ENCODE measurements around the gene DOCK1. TPM values are rescaled to one million over a fixed set of nuclear protein-coding genes. Genes with fewer than 3 reads are reported as not detected.

The DOCK1 gene
- polyA plus RNA-seq, 1 of the 3 experiments (the other 2 are of a cell fraction): 15.5 TPM

- WGBS (ENCODE audit: low lambda C conversion rate): 14% methylated on average over 15 of the region's 15 CpGs
- H4K20me1 ChIP-seq (ENCODE audit: insufficient read depth): no peaks in the 10 kb centered on the region
- no peaks in the 10 kb centered on the region for H3K36me3 ChIP-seq (replicated peaks in 1 of 2; ENCODE audit: control insufficient read depth in 1 of 2, insufficient read depth in 2 of 2, low read length in 1 of 2)
- no peaks in the 10 kb centered on the region for H3K9me2 ChIP-seq
- H3K9ac ChIP-seq: peak overlapping the region; percentile 55; the same call in 1 of the 2 replicates
- H3F3A ChIP-seq (replicated peaks; ENCODE audit: insufficient read depth): peaks cover 39% of the 10 kb centered on the region
- H3K27me3 ChIP-seq (ENCODE audit: insufficient read depth): no peaks in the 10 kb centered on the region
- H3K4me3 ChIP-seq (ENCODE audit: low read depth in 2 of 2, low read length in 1 of 2): peak overlapping the region; percentile 19 to 52; a peak in 3 of 4 replicates
- no peaks in the 10 kb centered on the region for H3K79me2 ChIP-seq (ENCODE audit: insufficient read depth)
- peak overlapping the region; percentile 15; the same call in 1 of the 2 replicates for H2AFZ ChIP-seq (ENCODE audit: low read depth)
- peak overlapping the region; percentile 72 for H3K4me2 ChIP-seq
- CTCF ChIA-PET: no interaction called here
- POLR2A ChIA-PET: no interaction called here
- H3K27ac ChIP-seq (ENCODE audit: low read depth in 2 of 2, low read length in 1 of 2): peak overlapping the region; percentile 60 to 96; a peak in 3 of 4 replicates
- no peak for DNase-seq
- peaks cover 5 to 61% of the 10 kb centered on the region in 2 experiments for H3K4me1 ChIP-seq (ENCODE audit: control insufficient read depth in 1 of 2, insufficient read depth in 2 of 2, low read depth in 1 of 2, low read length in 1 of 2)
- TF ChIP-seq TCF12 (IDR thresholded peaks at IDR 0.05) (peak; percentile 70), MEF2A (IDR thresholded peaks at IDR 0.05; ENCODE audit: borderline replicate concordance, low read depth) (peak; percentile 55; the same call in 1 of the 2 replicates), JUND (IDR thresholded peaks at IDR 0.05) (peak; percentile 97), FOSL2 (IDR thresholded peaks at IDR 0.05; ENCODE audit: borderline replicate concordance, low read depth) (peak; percentile 99), EP300 (IDR thresholded peaks at IDR 0.05; ENCODE audit: borderline replicate concordance in 1 of 2, low read depth in 1 of 2, low read length in 1 of 2) (peak in 1 of 2 experiments; percentile 79; a peak in 3 of 4 replicates), FOXM1 (IDR thresholded peaks at IDR 0.05; ENCODE audit: low read depth) (peak; percentile 84), CHD2 (IDR thresholded peaks at IDR 0.05; ENCODE audit: low read length, partially characterized antibody) (no peak), RXRA (IDR thresholded peaks at IDR 0.05; ENCODE audit: borderline replicate concordance, low read depth) (0 out of 2 replicates have a peak, but pooled peaks have one; percentile 23), RAD21 (IDR thresholded peaks at IDR 0.05; ENCODE audit: low read length) (no peak), SIN3A (IDR thresholded peaks at IDR 0.05; ENCODE audit: borderline replicate concordance, low read depth, low read length) (no peak), REST (IDR thresholded peaks at IDR 0.05; ENCODE audit: low read depth, low read length) (no peak), RFX5 (IDR thresholded peaks at IDR 0.05; ENCODE audit: low read length) (no peak), TEAD4 (IDR thresholded peaks at IDR 0.05; ENCODE audit: borderline replicate concordance, insufficient read depth) (0 out of 2 replicates have a peak, but pooled peaks have one; percentile 1), NFIC (IDR thresholded peaks at IDR 0.05; ENCODE audit: borderline replicate concordance) (peak; percentile 37; the same call in 1 of the 2 replicates), SMC3 (IDR thresholded peaks at IDR 0.05; ENCODE audit: low read depth, low read length) (no peak), EZH2phosphoT487 (IDR thresholded peaks at IDR 0.05; ENCODE audit: borderline replicate concordance, low read depth) (no peak), FOXJ3 (CRISPR knock-in tag; IDR thresholded peaks at IDR 0.05) (no peak)
- TF ChIP-seq, protein P1, sequence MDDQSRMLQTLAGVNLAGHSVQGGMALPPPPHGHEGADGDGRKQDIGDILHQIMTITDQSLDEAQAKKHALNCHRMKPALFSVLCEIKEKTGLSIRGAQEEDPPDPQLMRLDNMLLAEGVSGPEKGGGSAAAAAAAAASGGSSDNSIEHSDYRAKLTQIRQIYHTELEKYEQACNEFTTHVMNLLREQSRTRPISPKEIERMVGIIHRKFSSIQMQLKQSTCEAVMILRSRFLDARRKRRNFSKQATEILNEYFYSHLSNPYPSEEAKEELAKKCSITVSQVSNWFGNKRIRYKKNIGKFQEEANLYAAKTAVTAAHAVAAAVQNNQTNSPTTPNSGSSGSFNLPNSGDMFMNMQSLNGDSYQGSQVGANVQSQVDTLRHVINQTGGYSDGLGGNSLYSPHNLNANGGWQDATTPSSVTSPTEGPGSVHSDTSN (IDR thresholded peaks at IDR 0.05): 0 out of 2 replicates have a peak, but pooled peaks have one; percentile 1
- TF ChIP-seq, protein P2, sequence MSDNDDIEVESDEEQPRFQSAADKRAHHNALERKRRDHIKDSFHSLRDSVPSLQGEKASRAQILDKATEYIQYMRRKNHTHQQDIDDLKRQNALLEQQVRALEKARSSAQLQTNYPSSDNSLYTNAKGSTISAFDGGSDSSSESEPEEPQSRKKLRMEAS (IDR thresholded peaks at IDR 0.05; ENCODE audit: low read depth): peak; percentile 47; the same call in 1 of the 2 replicates
- no peaks in the 10 kb centered on the region for H3K9me3 ChIP-seq
These were observed 243.1 kb downstream of the DOCK1 start for GRCh38 chr10:127148066-127148932.

Measured in SK-N-SH (cell line).